Parathyroid adenoma (tissue), 2 donors: ENCODE measurements around the gene ARHGAP15.

Source experiments
- H2AFZ ChIP-seq: fragments of 300-600 bp; sonication (generic); one replicate; pipeline ENCODE4 v1.7.0; 2017; ENCODE audit warnings: antibody characterized with exemption, mild to moderate bottlenecking
- H3K27ac ChIP-seq: fragments of 300-600 bp; sonication (generic); one replicate; pipeline ENCODE4 v1.7.0; 2017
- H3K27me3 ChIP-seq: fragments of 300-600 bp; sonication (generic); one replicate; pipeline ENCODE4 v1.7.0; 2017; ENCODE audit warnings: low read length; ENCODE audit not compliant: control insufficient read depth, insufficient read depth
- H3K36me3 ChIP-seq: fragments of 300-600 bp; sonication (generic); one replicate; pipeline ENCODE4 v1.7.0; 2017; ENCODE audit warnings: low read length; ENCODE audit not compliant: control insufficient read depth, insufficient read depth
- H3K4me1 ChIP-seq: fragments of 300-600 bp; sonication (generic); one replicate; pipeline ENCODE4 v1.7.0; 2017; ENCODE audit warnings: control low read depth
- H3K4me2 ChIP-seq: fragments of 300-600 bp; sonication (generic); one replicate; pipeline ENCODE4 v1.7.0; 2017; ENCODE audit warnings: low read length
- H3K4me3 ChIP-seq: fragments of 300-600 bp; sonication (generic); one replicate; pipeline ENCODE4 v1.7.0; 2017; ENCODE audit warnings: low read depth, low read length
- H3K79me2 ChIP-seq: fragments of 300-600 bp; sonication (generic); one replicate; pipeline ENCODE4 v1.7.0; 2017; ENCODE audit warnings: control low read depth
- H3K9ac ChIP-seq: fragments of 300-600 bp; sonication (generic); one replicate; pipeline ENCODE4 v1.7.0; 2017; ENCODE audit warnings: mild to moderate bottlenecking
- H3K9me3 ChIP-seq: fragments of 300-600 bp; sonication (generic); one replicate; pipeline ENCODE4 v1.7.0; 2017; ENCODE audit warnings: low read length; ENCODE audit not compliant: control insufficient read depth
- TF ChIP-seq, protein P1 (sequence below): fragments of 300-600 bp; sonication (generic); IDR thresholded peaks from one replicate; pipeline ENCODE4 v1.7.0; 2017; ENCODE audit warnings: antibody characterized with exemption, mild to moderate bottlenecking
- donor health status: primary hyperparathyroidism.

ARHGAP15 gene

DNA sequence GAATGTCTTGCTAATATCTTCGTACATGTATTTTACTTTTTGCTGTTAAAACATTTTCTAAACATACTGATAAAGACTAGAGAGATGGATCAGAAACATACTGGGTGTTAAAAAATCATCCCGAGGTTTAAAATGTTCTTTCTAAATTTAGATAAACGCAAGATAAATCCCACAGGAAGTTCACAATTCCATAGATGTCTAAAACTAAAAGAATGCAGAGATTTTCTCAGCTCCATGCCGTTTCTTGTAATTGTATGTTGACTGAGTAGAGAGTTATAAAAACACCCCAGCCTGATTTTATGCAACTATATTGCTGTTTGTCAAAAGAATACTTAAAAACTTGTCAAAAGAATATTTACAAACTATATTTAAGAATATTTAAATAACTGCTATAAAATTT, 455.7 kb downstream of the ARHGAP15 start:
- TF ChIP-seq, protein P1, sequence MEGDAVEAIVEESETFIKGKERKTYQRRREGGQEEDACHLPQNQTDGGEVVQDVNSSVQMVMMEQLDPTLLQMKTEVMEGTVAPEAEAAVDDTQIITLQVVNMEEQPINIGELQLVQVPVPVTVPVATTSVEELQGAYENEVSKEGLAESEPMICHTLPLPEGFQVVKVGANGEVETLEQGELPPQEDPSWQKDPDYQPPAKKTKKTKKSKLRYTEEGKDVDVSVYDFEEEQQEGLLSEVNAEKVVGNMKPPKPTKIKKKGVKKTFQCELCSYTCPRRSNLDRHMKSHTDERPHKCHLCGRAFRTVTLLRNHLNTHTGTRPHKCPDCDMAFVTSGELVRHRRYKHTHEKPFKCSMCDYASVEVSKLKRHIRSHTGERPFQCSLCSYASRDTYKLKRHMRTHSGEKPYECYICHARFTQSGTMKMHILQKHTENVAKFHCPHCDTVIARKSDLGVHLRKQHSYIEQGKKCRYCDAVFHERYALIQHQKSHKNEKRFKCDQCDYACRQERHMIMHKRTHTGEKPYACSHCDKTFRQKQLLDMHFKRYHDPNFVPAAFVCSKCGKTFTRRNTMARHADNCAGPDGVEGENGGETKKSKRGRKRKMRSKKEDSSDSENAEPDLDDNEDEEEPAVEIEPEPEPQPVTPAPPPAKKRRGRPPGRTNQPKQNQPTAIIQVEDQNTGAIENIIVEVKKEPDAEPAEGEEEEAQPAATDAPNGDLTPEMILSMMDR = no peak
- Histone ChIP-seq H3K9ac (no peak overlapping the region), H2AFZ (no peak overlapping the region), H3K4me2 (no peak overlapping the region), H3K9me3 (no peaks in the 10 kb centered on the region), H3K79me2 (no peaks in the 10 kb centered on the region), H3K27ac (no peak overlapping the region), H3K4me3 (no peak overlapping the region), H3K4me1 (no peaks in the 10 kb centered on the region), H3K27me3 (no peaks in the 10 kb centered on the region), H3K36me3 (no peaks in the 10 kb centered on the region)

DNA sequence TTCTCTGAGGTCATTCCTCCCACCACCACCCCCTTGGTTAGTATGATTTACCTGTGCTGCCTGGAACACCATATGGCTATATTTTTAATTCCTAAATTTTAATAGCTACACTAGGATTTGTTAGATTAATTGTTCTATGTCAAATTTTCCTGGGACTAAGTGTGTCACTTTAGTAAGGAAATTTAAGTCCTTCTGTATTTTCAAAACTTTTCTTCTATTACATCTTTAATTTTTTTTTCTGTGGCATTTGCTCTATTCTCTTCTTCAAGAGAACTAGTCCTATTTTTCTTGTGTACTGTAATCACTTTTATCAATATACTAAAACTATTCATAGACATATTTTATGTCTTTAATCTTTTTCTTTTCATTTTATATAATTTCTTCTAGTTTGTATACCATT, 456.9 kb downstream of the ARHGAP15 start:
- H3K4me1 ChIP-seq = no peaks in the 10 kb centered on the region
- H2AFZ ChIP-seq = no peak overlapping the region
- H3K36me3 ChIP-seq = no peaks in the 10 kb centered on the region
- no peaks in the 10 kb centered on the region for H3K79me2 ChIP-seq
- no peaks in the 10 kb centered on the region for H3K9me3 ChIP-seq
- H3K27ac ChIP-seq = no peak overlapping the region
- H3K4me2 ChIP-seq = no peak overlapping the region
- no peak overlapping the region for H3K4me3 ChIP-seq
- TF ChIP-seq, protein P1 = no peak
- no peak overlapping the region for H3K9ac ChIP-seq
- no peaks in the 10 kb centered on the region for H3K27me3 ChIP-seq

DNA sequence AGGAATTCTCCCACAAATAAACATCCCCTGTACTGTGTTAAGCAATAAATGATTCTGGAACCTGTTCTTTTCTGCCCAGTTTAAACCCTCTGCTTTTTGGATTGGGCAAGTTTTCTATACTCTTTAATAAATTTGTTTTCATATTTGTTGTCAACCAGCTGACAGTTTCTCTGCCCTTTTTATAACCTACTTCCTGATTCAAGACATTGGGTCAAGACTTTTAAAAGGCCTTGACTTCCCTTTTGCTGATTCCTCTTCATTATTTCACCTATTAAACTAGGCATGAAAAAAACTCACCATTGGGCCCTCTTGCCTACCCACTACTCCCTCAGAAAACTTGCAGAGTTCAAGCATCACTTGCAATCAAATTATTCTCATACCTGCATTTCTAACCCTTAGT, 459.5 kb downstream of the ARHGAP15 start:
- Histone ChIP-seq H3K27ac (no peak overlapping the region), H3K27me3 (no peaks in the 10 kb centered on the region)
- TF ChIP-seq, protein P1 = no peak

GRCh38 chr2:143594161-143594560, 464.9 kb downstream of the ARHGAP15 start:
- Histone ChIP-seq H3K4me3 (no peak overlapping the region), H3K27ac (no peak overlapping the region), H3K36me3 (no peaks in the 10 kb centered on the region), H3K27me3 (no peaks in the 10 kb centered on the region), H3K9ac (no peak overlapping the region), H3K4me2 (no peak overlapping the region), H2AFZ (no peak overlapping the region), H3K79me2 (no peaks in the 10 kb centered on the region), H3K9me3 (no peaks in the 10 kb centered on the region), H3K4me1 (no peaks in the 10 kb centered on the region)
- TF ChIP-seq, protein P1 = no peak

More for the DNA sequence above, 459.5 kb downstream of the ARHGAP15 start:
- Histone ChIP-seq H3K4me1 (no peaks in the 10 kb centered on the region), H3K4me3 (no peak overlapping the region), H3K36me3 (no peaks in the 10 kb centered on the region), H3K79me2 (no peaks in the 10 kb centered on the region), H2AFZ (no peak overlapping the region), H3K4me2 (no peak overlapping the region), H3K9me3 (no peaks in the 10 kb centered on the region), H3K9ac (no peak overlapping the region)

GRCh38 chr2:143594745-143595144, 465.5 kb downstream of the ARHGAP15 start:
- Histone ChIP-seq H3K4me1 (no peaks in the 10 kb centered on the region), H3K79me2 (no peaks in the 10 kb centered on the region), H3K36me3 (no peaks in the 10 kb centered on the region), H3K27me3 (no peaks in the 10 kb centered on the region), H3K4me2 (no peak overlapping the region), H3K9me3 (no peaks in the 10 kb centered on the region), H3K27ac (no peak overlapping the region), H3K4me3 (no peak overlapping the region), H3K9ac (no peak overlapping the region), H2AFZ (no peak overlapping the region)
- TF ChIP-seq, protein P1 = no peak
